ENCODE results near the gene BMP4.

DNA sequence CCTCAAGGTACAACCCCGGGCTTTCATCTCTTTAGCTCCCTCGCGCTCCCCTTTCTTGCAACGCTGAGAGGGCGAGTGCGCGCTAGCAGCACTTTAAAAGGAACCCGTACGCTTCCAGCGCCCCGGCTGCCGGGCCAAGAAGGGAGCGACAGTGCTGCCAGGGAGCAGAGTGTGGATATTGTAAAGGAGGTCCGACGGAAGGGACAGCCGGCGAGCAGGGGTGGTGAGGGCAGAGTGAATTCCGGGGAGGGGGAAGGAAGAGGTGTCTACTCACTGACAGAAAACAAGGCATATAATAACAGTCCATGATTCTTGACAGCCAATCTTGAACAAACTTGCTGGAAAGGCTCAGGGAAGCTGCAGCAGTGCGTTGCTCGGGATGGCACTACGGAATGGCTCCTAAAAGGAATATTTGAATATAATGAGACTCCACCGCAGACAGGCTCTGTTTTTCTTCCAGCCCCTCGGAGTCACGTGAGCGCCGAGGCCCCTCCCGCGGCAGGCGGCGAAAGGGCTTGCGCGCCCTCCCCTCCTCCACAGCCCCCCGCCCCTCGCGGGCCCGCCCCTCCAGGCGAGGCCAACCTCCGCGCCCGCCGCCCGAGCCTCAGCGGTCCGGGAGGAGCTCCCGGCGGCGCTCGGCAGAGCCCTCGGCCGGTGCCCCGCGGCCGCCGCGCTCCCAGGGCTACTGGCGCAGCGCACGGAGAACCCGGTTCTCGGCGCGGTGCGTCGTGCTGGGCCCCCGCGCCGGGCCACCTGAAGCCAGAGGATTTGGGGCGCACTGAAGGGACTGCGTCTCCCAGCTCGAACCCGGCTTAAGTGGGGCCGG is 3.4 kb downstream of the BMP4 start:
- TF ChIP-seq, protein P1, sequence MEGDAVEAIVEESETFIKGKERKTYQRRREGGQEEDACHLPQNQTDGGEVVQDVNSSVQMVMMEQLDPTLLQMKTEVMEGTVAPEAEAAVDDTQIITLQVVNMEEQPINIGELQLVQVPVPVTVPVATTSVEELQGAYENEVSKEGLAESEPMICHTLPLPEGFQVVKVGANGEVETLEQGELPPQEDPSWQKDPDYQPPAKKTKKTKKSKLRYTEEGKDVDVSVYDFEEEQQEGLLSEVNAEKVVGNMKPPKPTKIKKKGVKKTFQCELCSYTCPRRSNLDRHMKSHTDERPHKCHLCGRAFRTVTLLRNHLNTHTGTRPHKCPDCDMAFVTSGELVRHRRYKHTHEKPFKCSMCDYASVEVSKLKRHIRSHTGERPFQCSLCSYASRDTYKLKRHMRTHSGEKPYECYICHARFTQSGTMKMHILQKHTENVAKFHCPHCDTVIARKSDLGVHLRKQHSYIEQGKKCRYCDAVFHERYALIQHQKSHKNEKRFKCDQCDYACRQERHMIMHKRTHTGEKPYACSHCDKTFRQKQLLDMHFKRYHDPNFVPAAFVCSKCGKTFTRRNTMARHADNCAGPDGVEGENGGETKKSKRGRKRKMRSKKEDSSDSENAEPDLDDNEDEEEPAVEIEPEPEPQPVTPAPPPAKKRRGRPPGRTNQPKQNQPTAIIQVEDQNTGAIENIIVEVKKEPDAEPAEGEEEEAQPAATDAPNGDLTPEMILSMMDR (IDR thresholded peaks at IDR 0.05; ENCODE audit: low read depth, low read length, missing input control) = no peak
- TF ChIP-seq GABPA (IDR thresholded peaks at IDR 0.05 in 1 of 2, conservative IDR thresholded peaks at IDR 0.05 in 1 of 2) = no peak
- TF ChIP-seq, protein P2, sequence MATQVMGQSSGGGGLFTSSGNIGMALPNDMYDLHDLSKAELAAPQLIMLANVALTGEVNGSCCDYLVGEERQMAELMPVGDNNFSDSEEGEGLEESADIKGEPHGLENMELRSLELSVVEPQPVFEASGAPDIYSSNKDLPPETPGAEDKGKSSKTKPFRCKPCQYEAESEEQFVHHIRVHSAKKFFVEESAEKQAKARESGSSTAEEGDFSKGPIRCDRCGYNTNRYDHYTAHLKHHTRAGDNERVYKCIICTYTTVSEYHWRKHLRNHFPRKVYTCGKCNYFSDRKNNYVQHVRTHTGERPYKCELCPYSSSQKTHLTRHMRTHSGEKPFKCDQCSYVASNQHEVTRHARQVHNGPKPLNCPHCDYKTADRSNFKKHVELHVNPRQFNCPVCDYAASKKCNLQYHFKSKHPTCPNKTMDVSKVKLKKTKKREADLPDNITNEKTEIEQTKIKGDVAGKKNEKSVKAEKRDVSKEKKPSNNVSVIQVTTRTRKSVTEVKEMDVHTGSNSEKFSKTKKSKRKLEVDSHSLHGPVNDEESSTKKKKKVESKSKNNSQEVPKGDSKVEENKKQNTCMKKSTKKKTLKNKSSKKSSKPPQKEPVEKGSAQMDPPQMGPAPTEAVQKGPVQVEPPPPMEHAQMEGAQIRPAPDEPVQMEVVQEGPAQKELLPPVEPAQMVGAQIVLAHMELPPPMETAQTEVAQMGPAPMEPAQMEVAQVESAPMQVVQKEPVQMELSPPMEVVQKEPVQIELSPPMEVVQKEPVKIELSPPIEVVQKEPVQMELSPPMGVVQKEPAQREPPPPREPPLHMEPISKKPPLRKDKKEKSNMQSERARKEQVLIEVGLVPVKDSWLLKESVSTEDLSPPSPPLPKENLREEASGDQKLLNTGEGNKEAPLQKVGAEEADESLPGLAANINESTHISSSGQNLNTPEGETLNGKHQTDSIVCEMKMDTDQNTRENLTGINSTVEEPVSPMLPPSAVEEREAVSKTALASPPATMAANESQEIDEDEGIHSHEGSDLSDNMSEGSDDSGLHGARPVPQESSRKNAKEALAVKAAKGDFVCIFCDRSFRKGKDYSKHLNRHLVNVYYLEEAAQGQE (IDR thresholded peaks at IDR 0.05) = peak; percentile 68

Measured in liver (tissue), 3 donors.